H9 (cell line): ENCODE measurements around the gene PCCA. TPM values are rescaled to one million over a fixed set of nuclear protein-coding genes. Genes with fewer than 3 reads are reported as not detected.

ENCODE experiments used
- DNase-seq: peaks from one replicate; pipeline ENCODE4 v3.0.0-alpha.2; 2017
- H2AFZ ChIP-seq: one replicate; pipeline ENCODE4 v1.6.1; 2013; ENCODE audit warnings: mild to moderate bottlenecking, low read length, control low read depth, moderate library complexity
- H2AK5ac ChIP-seq: 2 replicates; pipeline ENCODE4 v1.6.1; 2013; ENCODE audit warnings: low read length, control low read depth, mixed read lengths; ENCODE audit not compliant: insufficient read length
- H2BK120ac ChIP-seq: one replicate; pipeline ENCODE4 v1.6.1; 2013; ENCODE audit warnings: low read depth, mild to moderate bottlenecking, low read length, control low read depth, inconsistent platforms; ENCODE audit not compliant: poor library complexity, severe bottlenecking
- H2BK12ac ChIP-seq: 2 replicates; pipeline ENCODE4 v1.6.1; 2013; ENCODE audit warnings: low read length, control low read depth, mixed read lengths, low read depth; ENCODE audit not compliant: insufficient read length
- H2BK15ac ChIP-seq: 2 replicates; pipeline ENCODE4 v1.6.1; 2013; ENCODE audit warnings: low read depth, low read length, control low read depth
- H2BK20ac ChIP-seq: one replicate; pipeline ENCODE4 v1.6.1; 2013; ENCODE audit warnings: low read depth, mild to moderate bottlenecking, low read length, control low read depth, inconsistent platforms; ENCODE audit not compliant: poor library complexity, severe bottlenecking
- H2BK5ac ChIP-seq: 2 replicates; pipeline ENCODE4 v1.6.1; 2013; ENCODE audit warnings: low read length, control low read depth, mixed read lengths; ENCODE audit not compliant: insufficient read length
- H3K14ac ChIP-seq: 2 replicates; pipeline ENCODE4 v1.6.1; 2013; ENCODE audit warnings: low read length, control low read depth; ENCODE audit not compliant: insufficient read depth
- H3K18ac ChIP-seq: 2 replicates; pipeline ENCODE4 v1.6.1; 2013; ENCODE audit warnings: low read depth, mild to moderate bottlenecking, mixed read lengths, low read length, control low read depth; ENCODE audit not compliant: insufficient read length
- H3K23ac ChIP-seq: 2 replicates; pipeline ENCODE4 v1.6.1; 2013; ENCODE audit warnings: low read length, control low read depth, mixed read lengths, low read depth; ENCODE audit not compliant: insufficient read length
- H3K23me2 ChIP-seq: 2 replicates; pipeline ENCODE4 v1.6.1; 2013; ENCODE audit warnings: low read depth, mild to moderate bottlenecking, mixed read lengths, low read length, control low read depth; ENCODE audit not compliant: insufficient read length, poor library complexity, severe bottlenecking
- H3K27ac ChIP-seq: 2 replicates; pipeline ENCODE4 v1.5.1; 2013; ENCODE audit warnings: low read length, control low read depth, mixed read lengths, low read depth; ENCODE audit not compliant: insufficient read length
- H3K27me3 ChIP-seq: 2 replicates; pipeline ENCODE4 v1.6.1; 2013; ENCODE audit warnings: low read length, control low read depth, inconsistent platforms; ENCODE audit not compliant: insufficient read depth
- H3K4ac ChIP-seq: 2 replicates; pipeline ENCODE4 v1.6.1; 2013; ENCODE audit warnings: low read depth, mild to moderate bottlenecking, control low read depth, inconsistent platforms, low read length, moderate library complexity
- H3K4me1 ChIP-seq: 2 replicates; pipeline ENCODE4 v1.6.1; 2013; ENCODE audit warnings: low read length, control low read depth, inconsistent platforms; ENCODE audit not compliant: insufficient read depth
- H3K4me2 ChIP-seq: 2 replicates; pipeline ENCODE4 v1.6.1; 2013; ENCODE audit warnings: low read length, control low read depth, mixed read lengths; ENCODE audit not compliant: insufficient read length, insufficient read depth
- H3K56ac ChIP-seq: 2 replicates; pipeline ENCODE4 v1.6.1; 2013; ENCODE audit warnings: low read depth, mild to moderate bottlenecking, mixed read lengths, low read length, control low read depth; ENCODE audit not compliant: insufficient read length
- H3K79me1 ChIP-seq: 2 replicates; pipeline ENCODE4 v1.6.1; 2013; ENCODE audit warnings: low read depth, mild to moderate bottlenecking, moderate library complexity, low read length, control low read depth, inconsistent platforms; ENCODE audit not compliant: insufficient read depth, poor library complexity, severe bottlenecking
- H3K79me2 ChIP-seq: 2 replicates; pipeline ENCODE4 v1.6.1; 2013; ENCODE audit warnings: low read length, control low read depth, inconsistent platforms; ENCODE audit not compliant: insufficient read depth
- H3K9ac ChIP-seq: 2 replicates; pipeline ENCODE4 v1.6.1; 2013; ENCODE audit warnings: low read length, control low read depth, mixed read lengths; ENCODE audit not compliant: insufficient read length; ENCODE audit errors: extremely low read depth
- H3K9me3 ChIP-seq: one replicate; pipeline ENCODE4 v1.6.1; 2013; ENCODE audit warnings: low read depth, low read length, inconsistent platforms; ENCODE audit not compliant: control insufficient read depth
- H3T11ph ChIP-seq: one replicate; pipeline ENCODE4 v1.6.1; 2013; ENCODE audit warnings: mild to moderate bottlenecking, low read length, control low read depth, inconsistent platforms
- H4K20me1 ChIP-seq: one replicate; pipeline ENCODE4 v1.6.1; 2013; ENCODE audit not compliant: control insufficient read depth, insufficient read length, insufficient read depth
- H4K5ac ChIP-seq: 2 replicates; pipeline ENCODE4 v1.6.1; 2013; ENCODE audit warnings: low read depth, mild to moderate bottlenecking, mixed read lengths, low read length, control low read depth; ENCODE audit not compliant: insufficient read length
- H4K8ac ChIP-seq: replicated peaks from 2 replicates; pipeline ENCODE4 v1.6.1; 2013; ENCODE audit warnings: low read length, control low read depth, mixed read lengths, low read depth; ENCODE audit not compliant: insufficient read length
- H4K91ac ChIP-seq: 2 replicates; pipeline ENCODE4 v1.6.1; 2013; ENCODE audit warnings: low read depth, mild to moderate bottlenecking, moderate library complexity, mixed read lengths, low read length, control low read depth; ENCODE audit not compliant: insufficient read length
- H3K27ac Mint-ChIP-seq, 3 experiments: 2 replicates in 2 of 3; 3 replicates in 1 of 3; pipeline ENCODE4 v1.8.0; 2020 to 2021; ENCODE audit warnings: mixed read lengths in 3 of 3, mild to moderate bottlenecking in 1 of 3, moderate library complexity in 1 of 3
- H3K27me3 Mint-ChIP-seq: 2 replicates; pipeline ENCODE4 v1.8.0; 2021; ENCODE audit warnings: low read depth, mild to moderate bottlenecking, moderate library complexity, mixed read lengths
- H3K36me3 Mint-ChIP-seq, 3 experiments: 2 replicates in 2 of 3; 3 replicates in 1 of 3; pipeline ENCODE4 v1.8.0; 2020 to 2021; ENCODE audit warnings: low read depth in 3 of 3, mixed read lengths in 3 of 3; ENCODE audit not compliant: insufficient read depth in 1 of 3
- H3K4me1 Mint-ChIP-seq, 2 experiments: 2 replicates each; pipeline ENCODE4 v1.8.0; 2020; ENCODE audit warnings: mixed read lengths in 2 of 2
- H3K4me3 Mint-ChIP-seq, 2 experiments: 2 replicates in 1 of 2; 3 replicates in 1 of 2; pipeline ENCODE4 v1.8.0; 2020 to 2021; ENCODE audit warnings: mild to moderate bottlenecking in 2 of 2, mixed read lengths in 2 of 2, moderate library complexity in 1 of 2
- H3K9me3 Mint-ChIP-seq, 2 experiments: 2 replicates in 1 of 2; 3 replicates in 1 of 2; pipeline ENCODE4 v1.8.0; 2020; ENCODE audit warnings: mild to moderate bottlenecking in 2 of 2, mixed read lengths in 2 of 2, moderate library complexity in 1 of 2
- CTCF ChIP-seq: fragments of 200-600 bp; sonication (generic); conservative IDR thresholded peaks from 3 replicates; pipeline ENCODE4 v1.8.0; 2021; ENCODE audit warnings: antibody characterized with exemption, mild to moderate bottlenecking
- WGBS: extraction: QIAGEN DNeasy Blood & Tissue Kit; methylation state at CpG from one replicate; pipeline ENCODE4 v1.1.7; 2013; ENCODE audit warnings: missing lambda C conversion rate, low lambda C conversion rate, mixed read lengths; ENCODE audit not compliant: insufficient read length; ENCODE audit errors: extremely low coverage; 5-methylcytosine and 5-hydroxymethylcytosine counted together
- total RNA-seq: library from RNA; stranded (reverse); gene quantifications from 2 replicates; pipeline ENCODE4 v1.2.1, GENCODE V29; 2021

Gene PCCA
- total RNA-seq, 1 experiment from 2014 or later = 56.5 TPM

- Histone ChIP-seq H2BK5ac (no peak overlapping the region), H3K27me3 (no peaks in the 10 kb centered on the region), H4K8ac (peak overlapping the region; percentile 48), H3K4me2 (no peak overlapping the region), H2BK12ac (no peak overlapping the region), H3K79me1 (no peaks in the 10 kb centered on the region), H3K56ac (no peak overlapping the region), H3K23me2 (no peaks in the 10 kb centered on the region), H4K91ac (no peak overlapping the region), H3K23ac (no peak overlapping the region), H3K4me1 (peaks cover 2% of the 10 kb centered on the region; the same call in 1 of the 2 replicates), H2AK5ac (no peak overlapping the region), H2BK20ac (no peak overlapping the region), H2BK120ac (no peak overlapping the region), H3K9ac (no peak overlapping the region), H2BK15ac (no peak overlapping the region), H3K14ac (peak overlapping the region; percentile 67; the same call in 1 of the 2 replicates), H3T11ph (no peak overlapping the region), H4K20me1 (no peaks in the 10 kb centered on the region), H4K5ac (no peak overlapping the region), H3K27ac (no peak overlapping the region), H2AFZ (no peak overlapping the region), H3K4ac (no peak overlapping the region), H3K79me2 (no peaks in the 10 kb centered on the region), H3K18ac (no peak overlapping the region), H3K9me3 (no peaks in the 10 kb centered on the region)
- H3K4me3 Mint-ChIP-seq = no peak overlapping the region
- DNase-seq = peak; percentile 56
- H3K27ac Mint-ChIP-seq = peak overlapping the region in 1 of 3 experiments; percentile 74; a peak in 2 of 7 replicates
- no peaks in the 10 kb centered on the region for H3K9me3 Mint-ChIP-seq
- no peaks in the 10 kb centered on the region for H3K36me3 Mint-ChIP-seq
- WGBS = no CpG with 5 or more reads among the region's 12 CpGs
- TF ChIP-seq CTCF = no peak
- peaks cover 34 to 47% of the 10 kb centered on the region in 2 experiments for H3K4me1 Mint-ChIP-seq
- H3K27me3 Mint-ChIP-seq = no peaks in the 10 kb centered on the region
These were observed 389.4 kb downstream of the PCCA start for GRCh38 chr13:100478107-100478809.
